GM21360 (cell line): ENCODE results near the gene IDH3G.

Experiments used
- ATAC-seq: cut with Tn5 transposase; IDR thresholded peaks from one replicate; pipeline ENCODE4 v1.9.1; 2021; ENCODE audit warnings: mild to moderate bottlenecking, moderate library complexity; ENCODE audit not compliant: unreplicated experiment

IDH3G gene

GRCh38 chrX:153736071-153736820 lies 57.9 kb downstream of the IDH3G start:
- no peak for ATAC-seq
